ENCODE measurements around the gene PLIN4. TPM values are rescaled to one million over a fixed set of nuclear protein-coding genes. Genes with fewer than 3 reads are reported as not detected.
A peak's percentile ranks its signal among the peaks of the same experiment; 100 is the strongest.

The PLIN4 gene
- total and polyA plus RNA-seq, 10 of the 15 experiments (the other 5 are each of a cell fraction or from before 2014, with no cell fraction given) = 0.01 to 0.11 (median 0.05) TPM; not detected in 2

DNA sequence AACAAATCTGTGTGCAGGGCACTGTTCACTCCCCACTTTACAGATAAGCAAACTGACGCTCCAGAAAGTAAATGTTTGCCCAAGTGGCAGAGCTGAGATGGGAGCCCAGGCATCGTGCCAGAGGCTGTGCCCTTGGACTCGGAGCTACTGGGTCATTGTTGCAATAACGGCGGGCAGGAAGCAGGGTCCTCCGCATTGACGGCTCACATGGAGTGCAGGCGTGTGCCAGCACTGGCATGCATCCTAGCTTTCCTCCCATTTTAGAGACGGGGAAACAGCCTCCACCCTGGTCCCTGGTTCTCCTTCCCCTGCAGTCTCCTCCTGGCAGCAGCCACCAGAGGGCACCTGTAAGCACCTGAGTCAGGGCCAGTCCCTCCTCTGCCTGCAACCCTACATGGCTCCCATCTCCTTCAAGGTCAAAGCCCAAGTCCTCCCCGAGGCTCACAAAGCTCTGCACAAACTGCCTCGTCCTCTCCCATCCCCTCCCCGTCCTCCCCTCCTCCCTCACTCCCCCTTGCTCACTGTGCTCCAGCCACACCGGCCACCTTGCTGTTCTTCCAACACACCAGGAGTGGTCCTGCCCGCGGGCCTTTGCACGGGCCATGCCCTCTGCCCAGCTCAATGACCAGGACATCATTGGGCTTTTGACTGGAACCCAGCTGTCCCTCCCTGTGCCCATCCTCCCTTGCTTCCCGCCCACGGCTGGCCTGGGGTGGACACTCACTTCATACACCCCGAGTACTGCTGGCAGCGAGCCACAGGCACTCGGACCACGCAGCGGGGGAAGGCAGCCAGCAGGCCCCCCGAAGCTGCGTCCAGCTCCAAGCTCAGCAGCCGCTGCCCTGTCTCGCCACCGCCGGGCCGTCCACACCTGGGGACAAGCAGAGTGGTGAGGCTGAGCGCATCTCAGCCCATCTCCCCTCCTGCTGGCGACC lies 29.3 kb upstream of the PLIN4 start:
- Histone ChIP-seq H3K27ac (ENCODE audit: control insufficient read depth, insufficient read depth) (no peak overlapping the region), H3K79me2 (ENCODE audit: control insufficient read depth, insufficient read depth, low read length) (no peaks in the 10 kb centered on the region), H3K4me2 (ENCODE audit: control insufficient read depth, insufficient read depth) (no peak overlapping the region), H3K9me3 (replicated peaks; ENCODE audit: control insufficient read depth, insufficient read depth, low read length) (no peaks in the 10 kb centered on the region), H3K36me3 (ENCODE audit: control insufficient read depth in 2 of 2, insufficient read depth in 2 of 2, low read length in 1 of 2) (no peaks in the 10 kb centered on the region), H3K9ac (ENCODE audit: control insufficient read depth, insufficient read depth, low read length) (no peak overlapping the region), H2AFZ (ENCODE audit: control insufficient read depth, low read depth, low read length) (no peak overlapping the region), H3K4me1 (ENCODE audit: control insufficient read depth, insufficient read depth, low read length) (no peaks in the 10 kb centered on the region), H4K20me1 (ENCODE audit: control insufficient read depth, insufficient read depth) (no peaks in the 10 kb centered on the region), H3K27me3 (replicated peaks in 1 of 2; ENCODE audit: control insufficient read depth in 2 of 2, insufficient read depth in 2 of 2, low read length in 1 of 2) (no peaks in the 10 kb centered on the region), H3K4me3 (no peak overlapping the region)
- ChIA-PET RAD21 (ENCODE audit: unreplicated experiment) (no interaction called here), CTCF (interaction anchor here (0.6 to 2.1 kb wide), 4 partner anchors 9 to 89 kb away, joined by 3 to 8 read pairs (median 6); partner anchors contain the start of gene PLIN5), POLR2A (no interaction called here), SMC1A (ENCODE audit: uncharacterized antibody, unreplicated experiment) (interaction anchor here (1.4 kb wide), 1 partner anchor 89 kb away, joined by 4 read pairs; no protein-coding TSS in a partner anchor)
- 60% methylated on average over 28 of the region's 32 CpGs for WGBS (ENCODE audit: insufficient coverage, insufficient replicate concordance, low lambda C conversion rate, missing lambda C conversion rate)
- ATAC-seq (peak; percentile 66), DNase-seq (ENCODE audit: low read depth, low spot score) (no peak), FAIRE-seq (no peak)
- intact Hi-C loops (cut with micrococcal nuclease; ENCODE audit: unreplicated experiment) (no loop called here), in situ Hi-C loops (cut with MboI) (no loop called here)
- BruUV-seq (replicated peaks) = no TSS peak
- TF ChIP-seq, protein P1, sequence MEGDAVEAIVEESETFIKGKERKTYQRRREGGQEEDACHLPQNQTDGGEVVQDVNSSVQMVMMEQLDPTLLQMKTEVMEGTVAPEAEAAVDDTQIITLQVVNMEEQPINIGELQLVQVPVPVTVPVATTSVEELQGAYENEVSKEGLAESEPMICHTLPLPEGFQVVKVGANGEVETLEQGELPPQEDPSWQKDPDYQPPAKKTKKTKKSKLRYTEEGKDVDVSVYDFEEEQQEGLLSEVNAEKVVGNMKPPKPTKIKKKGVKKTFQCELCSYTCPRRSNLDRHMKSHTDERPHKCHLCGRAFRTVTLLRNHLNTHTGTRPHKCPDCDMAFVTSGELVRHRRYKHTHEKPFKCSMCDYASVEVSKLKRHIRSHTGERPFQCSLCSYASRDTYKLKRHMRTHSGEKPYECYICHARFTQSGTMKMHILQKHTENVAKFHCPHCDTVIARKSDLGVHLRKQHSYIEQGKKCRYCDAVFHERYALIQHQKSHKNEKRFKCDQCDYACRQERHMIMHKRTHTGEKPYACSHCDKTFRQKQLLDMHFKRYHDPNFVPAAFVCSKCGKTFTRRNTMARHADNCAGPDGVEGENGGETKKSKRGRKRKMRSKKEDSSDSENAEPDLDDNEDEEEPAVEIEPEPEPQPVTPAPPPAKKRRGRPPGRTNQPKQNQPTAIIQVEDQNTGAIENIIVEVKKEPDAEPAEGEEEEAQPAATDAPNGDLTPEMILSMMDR (IDR thresholded peaks at IDR 0.05 in 2 of 3, conservative IDR thresholded peaks at IDR 0.05 in 1 of 3; ENCODE audit: control insufficient read depth in 2 of 3, extremely low read depth in 1 of 3, insufficient read depth in 1 of 3, low read depth in 3 of 3, low read length in 3 of 3) = peak; percentile 33 to 57 (median 39); a peak in 4 of 6 replicates
- TF ChIP-seq MYC (IDR thresholded peaks at IDR 0.05; ENCODE audit: insufficient read depth, insufficient read length, insufficient replicate concordance, low read length, severe bottlenecking) = no peak
- no peak for TF ChIP-seq HDAC2 (IDR thresholded peaks at IDR 0.05)
- TF ChIP-seq, protein P2, sequence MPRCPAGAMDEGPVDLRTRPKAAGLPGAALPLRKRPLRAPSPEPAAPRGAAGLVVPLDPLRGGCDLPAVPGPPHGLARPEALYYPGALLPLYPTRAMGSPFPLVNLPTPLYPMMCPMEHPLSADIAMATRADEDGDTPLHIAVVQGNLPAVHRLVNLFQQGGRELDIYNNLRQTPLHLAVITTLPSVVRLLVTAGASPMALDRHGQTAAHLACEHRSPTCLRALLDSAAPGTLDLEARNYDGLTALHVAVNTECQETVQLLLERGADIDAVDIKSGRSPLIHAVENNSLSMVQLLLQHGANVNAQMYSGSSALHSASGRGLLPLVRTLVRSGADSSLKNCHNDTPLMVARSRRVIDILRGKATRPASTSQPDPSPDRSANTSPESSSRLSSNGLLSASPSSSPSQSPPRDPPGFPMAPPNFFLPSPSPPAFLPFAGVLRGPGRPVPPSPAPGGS (IDR thresholded peaks at IDR 0.05; ENCODE audit: borderline replicate concordance, insufficient read depth, low read depth, low read length, poor library complexity, severe bottlenecking) = no peak
- no peak for TF ChIP-seq EZH2 (IDR thresholded peaks at IDR 0.05; ENCODE audit: borderline replicate concordance, control insufficient read depth, low read depth, low read length)
- no peak for TF ChIP-seq ETV6 (conservative IDR thresholded peaks at IDR 0.05 in 1 of 2, IDR thresholded peaks at IDR 0.05 in 1 of 2; ENCODE audit: borderline replicate concordance in 1 of 2, low read depth in 1 of 2)
- TF ChIP-seq BMI1 (IDR thresholded peaks at IDR 0.05; ENCODE audit: borderline replicate concordance) = no peak
- 0 out of 2 replicates have a peak, but pooled peaks have one; percentile 63 for TF ChIP-seq SMARCA5 (IDR thresholded peaks at IDR 0.05)
- no peak for TF ChIP-seq TARDBP (IDR thresholded peaks at IDR 0.05; ENCODE audit: borderline replicate concordance)
- no peak for TF ChIP-seq SREBF2 (IDR thresholded peaks at IDR 0.05; ENCODE audit: low read length)
